ENCODE results near the gene ABCF3. TPM values are rescaled to one million over a fixed set of nuclear protein-coding genes. Genes with fewer than 3 reads are reported as not detected.
A peak's percentile ranks its signal among the peaks of the same experiment; 100 is the strongest.

The ABCF3 gene
- total and polyA plus RNA-seq, 3 experiments from 2014 or later, result 54.5 to 70.9 (median 70.8) TPM

DNA sequence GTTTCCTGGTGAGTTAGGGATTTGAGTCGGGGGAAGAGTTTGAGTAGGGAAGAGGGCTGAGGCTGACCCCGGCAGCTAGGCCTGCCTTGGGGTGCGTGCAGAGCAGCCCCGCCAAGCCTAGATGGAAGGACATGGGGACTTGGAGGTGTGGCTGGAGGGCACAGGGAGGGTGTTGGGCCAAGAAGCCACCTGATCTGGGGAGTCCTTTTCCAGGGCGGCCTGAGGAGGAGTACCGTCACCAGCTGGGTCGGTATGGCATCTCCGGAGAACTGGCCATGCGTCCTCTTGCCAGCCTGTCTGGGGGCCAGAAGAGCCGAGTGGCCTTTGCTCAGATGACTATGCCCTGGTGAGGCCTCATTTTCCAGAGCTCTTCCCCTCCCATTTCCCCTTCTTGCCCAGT, 6.9 kb downstream of the ABCF3 start:
- H3K4me3 ChIP-seq (ENCODE audit: low read length), result no peak overlapping the region
- peaks cover 11 to 22% (median 15%) of the 10 kb centered on the region in 3 donors for H3K4me1 Mint-ChIP-seq
- H3K36me3 Mint-ChIP-seq, result peaks cover 6 to 82% (median 10%) of the 10 kb centered on the region in 3 donors
- no peak for DNase-seq
- H3K36me3 ChIP-seq (ENCODE audit: insufficient read depth, low read length), result peaks cover 60% of the 10 kb centered on the region
- no peaks in the 10 kb centered on the region for H3K9me3 Mint-ChIP-seq
- POLR2A ChIA-PET, result no interaction called here
- H3K27ac Mint-ChIP-seq, result peak overlapping the region in 1 of 8 donors; percentile 54
- no peaks in the 10 kb centered on the region for H3K27me3 ChIP-seq (ENCODE audit: insufficient read depth, low read length, poor library complexity, severe bottlenecking)
- H3K4me1 ChIP-seq (ENCODE audit: insufficient read depth, low read length), result no peaks in the 10 kb centered on the region
- H3K27me3 Mint-ChIP-seq, result no peaks in the 10 kb centered on the region
- no peak overlapping the region for H3K4me3 Mint-ChIP-seq
- H3K27ac ChIP-seq (ENCODE audit: low read depth, low read length), result no peak overlapping the region
- no peaks in the 10 kb centered on the region for H3K9me3 ChIP-seq (ENCODE audit: low read length)
- CTCF ChIA-PET, result no interaction called here

DNA sequence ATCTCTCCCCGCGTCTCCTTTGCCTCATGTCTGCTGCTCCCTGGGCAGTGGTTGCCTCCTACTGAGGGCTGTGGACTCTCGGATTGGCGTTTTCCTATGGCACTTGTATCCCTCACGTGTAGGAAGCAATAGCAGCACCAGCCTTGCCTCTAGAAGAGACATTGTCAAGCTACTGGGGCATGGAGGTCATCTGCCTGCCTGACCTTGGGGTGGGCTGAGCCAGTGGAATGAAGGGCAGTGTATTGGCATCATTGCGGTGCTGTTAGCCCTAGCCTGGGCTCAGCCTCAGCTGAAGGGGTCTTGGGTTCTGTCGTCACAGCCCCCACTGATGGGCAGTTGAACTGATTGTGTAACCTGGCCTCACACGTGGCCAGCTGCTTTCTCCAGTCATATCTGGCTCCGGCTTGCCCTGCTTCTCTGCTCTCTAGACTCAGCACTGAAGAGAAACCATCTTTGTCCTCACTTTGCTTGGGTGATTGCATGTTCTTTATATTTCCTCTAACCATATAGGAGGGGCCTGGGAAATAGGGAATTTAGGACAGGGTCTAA, 8.1 kb downstream of the ABCF3 start:
- H3K27ac ChIP-seq (ENCODE audit: low read depth, low read length), result no peak overlapping the region
- no peaks in the 10 kb centered on the region for H3K9me3 ChIP-seq (ENCODE audit: low read length)
- ChIA-PET POLR2A (no interaction called here), CTCF (interaction anchor here (1.1 kb wide), 1 partner anchor 34 kb away, joined by 5 read pairs; no protein-coding TSS in a partner anchor)
- H3K27ac Mint-ChIP-seq, result no peak overlapping the region
- no peak overlapping the region for H3K4me3 ChIP-seq (ENCODE audit: low read length)
- H3K27me3 ChIP-seq (ENCODE audit: insufficient read depth, low read length, poor library complexity, severe bottlenecking), result no peaks in the 10 kb centered on the region
- no peaks in the 10 kb centered on the region for H3K9me3 Mint-ChIP-seq
- peaks cover 5 to 10% (median 5%) of the 10 kb centered on the region in 3 donors for H3K4me1 Mint-ChIP-seq
- no peak for DNase-seq
- H3K4me3 Mint-ChIP-seq, result no peak overlapping the region
- H3K4me1 ChIP-seq (ENCODE audit: insufficient read depth, low read length), result no peaks in the 10 kb centered on the region
- no peaks in the 10 kb centered on the region for H3K27me3 Mint-ChIP-seq
- H3K36me3 ChIP-seq (ENCODE audit: insufficient read depth, low read length), result peaks cover 51% of the 10 kb centered on the region
- H3K36me3 Mint-ChIP-seq, result peaks cover 6 to 71% (median 8%) of the 10 kb centered on the region in 3 donors

DNA sequence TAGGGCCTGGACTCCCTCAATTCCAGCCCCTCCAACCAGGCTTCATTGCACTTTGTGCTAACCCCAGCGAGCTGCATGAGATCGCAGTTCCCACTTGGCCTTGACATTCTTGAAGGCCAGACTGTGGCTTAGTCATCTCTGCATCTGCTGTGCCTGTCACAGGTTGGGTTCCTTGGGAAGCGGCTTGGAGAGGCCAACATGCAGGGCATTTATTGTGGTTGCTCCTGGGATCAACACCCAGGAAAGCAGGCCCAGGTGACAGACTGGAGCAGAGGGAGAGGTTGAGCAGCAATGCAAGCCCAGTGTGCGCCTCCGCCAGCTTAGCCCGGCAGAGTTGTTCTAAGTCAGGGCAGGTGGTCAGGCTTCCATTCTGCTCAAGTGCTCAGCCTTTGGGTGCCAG, 10.5 kb downstream of the ABCF3 start:
- Histone ChIP-seq H3K9me3 (ENCODE audit: low read length) (no peaks in the 10 kb centered on the region), H3K27ac (ENCODE audit: low read depth, low read length) (no peak overlapping the region), H3K36me3 (ENCODE audit: insufficient read depth, low read length) (peaks cover 26% of the 10 kb centered on the region), H3K4me3 (ENCODE audit: low read length) (no peak overlapping the region), H3K27me3 (ENCODE audit: insufficient read depth, low read length, poor library complexity, severe bottlenecking) (no peaks in the 10 kb centered on the region), H3K4me1 (ENCODE audit: insufficient read depth, low read length) (no peaks in the 10 kb centered on the region)
- CTCF ChIA-PET, result interaction anchor here (0.8 kb wide), 1 partner anchor 31 kb away, joined by 4 read pairs; no protein-coding TSS in a partner anchor
- POLR2A ChIA-PET, result no interaction called here
- Mint-ChIP-seq H3K27ac (no peak overlapping the region), H3K4me1 (no peaks in the 10 kb centered on the region), H3K9me3 (no peaks in the 10 kb centered on the region), H3K36me3 (peaks cover 6 to 46% (median 8%) of the 10 kb centered on the region in 3 donors), H3K27me3 (no peaks in the 10 kb centered on the region), H3K4me3 (no peak overlapping the region)
- no peak for DNase-seq

DNA sequence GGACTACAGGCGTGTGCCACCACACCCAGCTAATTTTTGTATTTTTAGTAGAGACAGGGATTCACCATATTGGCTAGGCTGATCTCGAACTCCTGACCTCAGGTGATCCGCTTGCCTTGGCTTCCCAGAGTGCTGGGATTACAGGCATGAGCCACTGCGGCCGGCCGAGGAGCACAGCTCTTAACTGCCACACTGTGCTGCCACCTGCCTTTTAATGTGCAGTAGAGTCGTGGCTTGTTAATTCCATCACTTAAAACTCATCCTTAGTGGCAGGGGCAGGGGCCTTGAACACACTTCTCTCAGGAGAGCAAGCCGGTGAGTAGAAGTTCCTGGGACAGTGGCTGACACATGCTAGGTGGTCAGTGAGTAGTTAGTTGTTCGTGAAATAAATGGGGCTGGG, 12.5 kb downstream of the ABCF3 start:
- H3K27me3 Mint-ChIP-seq, result peaks cover 2 to 5% of the 10 kb centered on the region in 2 donors
- no peaks in the 10 kb centered on the region for H3K9me3 ChIP-seq (ENCODE audit: low read length)
- no peaks in the 10 kb centered on the region for H3K9me3 Mint-ChIP-seq
- no peak overlapping the region for H3K27ac Mint-ChIP-seq
- ChIA-PET POLR2A (no interaction called here), CTCF (interaction anchor here (1.2 kb wide), 1 partner anchor 29 kb away, joined by 7 read pairs; no protein-coding TSS in a partner anchor)
- H3K36me3 ChIP-seq (ENCODE audit: insufficient read depth, low read length), result peaks cover 7% of the 10 kb centered on the region
- no peaks in the 10 kb centered on the region for H3K4me1 ChIP-seq (ENCODE audit: insufficient read depth, low read length)
- H3K4me1 Mint-ChIP-seq, result no peaks in the 10 kb centered on the region
- peaks cover 6 to 26% (median 8%) of the 10 kb centered on the region in 3 donors for H3K36me3 Mint-ChIP-seq
- no peak overlapping the region for H3K4me3 Mint-ChIP-seq
- H3K4me3 ChIP-seq (ENCODE audit: low read length), result no peak overlapping the region
- no peak overlapping the region for H3K27ac ChIP-seq (ENCODE audit: low read depth, low read length)
- no peak for DNase-seq
- no peaks in the 10 kb centered on the region for H3K27me3 ChIP-seq (ENCODE audit: insufficient read depth, low read length, poor library complexity, severe bottlenecking)

DNA sequence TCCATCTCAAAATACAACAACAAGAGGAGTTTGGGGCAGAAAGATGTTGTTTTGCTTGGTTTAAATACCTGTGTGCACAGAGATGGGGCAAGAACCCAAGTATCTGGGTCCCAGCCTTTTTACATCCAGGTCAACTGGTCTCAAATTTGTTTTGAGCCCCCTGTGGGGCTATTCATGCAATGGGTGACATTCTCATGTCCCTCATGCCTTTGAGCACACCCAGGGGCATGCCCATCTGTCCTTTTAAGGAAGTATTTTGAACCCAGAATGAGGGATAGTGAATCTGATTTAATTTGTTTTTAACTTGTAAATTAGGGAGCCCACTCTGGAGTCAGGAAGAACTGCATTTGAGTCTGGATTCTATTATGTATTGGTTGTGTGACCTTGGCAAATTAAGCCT, 14.8 kb downstream of the ABCF3 start:
- DNase-seq, result no peak
- Mint-ChIP-seq H3K27ac (peak overlapping the region in 1 of 8 donors; percentile 12), H3K9me3 (no peaks in the 10 kb centered on the region), H3K4me3 (no peak overlapping the region), H3K4me1 (no peaks in the 10 kb centered on the region), H3K27me3 (peaks cover 10 to 14% of the 10 kb centered on the region in 2 donors), H3K36me3 (peaks cover 0 to 3% (median 1%) of the 10 kb centered on the region in 3 donors)
- ChIA-PET CTCF (no interaction called here), POLR2A (no interaction called here)
- H3K9me3 ChIP-seq (ENCODE audit: low read length), result no peaks in the 10 kb centered on the region
- no peaks in the 10 kb centered on the region for H3K36me3 ChIP-seq (ENCODE audit: insufficient read depth, low read length)
- H3K27me3 ChIP-seq (ENCODE audit: insufficient read depth, low read length, poor library complexity, severe bottlenecking), result no peaks in the 10 kb centered on the region
- H3K4me1 ChIP-seq (ENCODE audit: insufficient read depth, low read length), result no peaks in the 10 kb centered on the region
- H3K4me3 ChIP-seq (ENCODE audit: low read length), result no peak overlapping the region
- no peak overlapping the region for H3K27ac ChIP-seq (ENCODE audit: low read depth, low read length)

DNA sequence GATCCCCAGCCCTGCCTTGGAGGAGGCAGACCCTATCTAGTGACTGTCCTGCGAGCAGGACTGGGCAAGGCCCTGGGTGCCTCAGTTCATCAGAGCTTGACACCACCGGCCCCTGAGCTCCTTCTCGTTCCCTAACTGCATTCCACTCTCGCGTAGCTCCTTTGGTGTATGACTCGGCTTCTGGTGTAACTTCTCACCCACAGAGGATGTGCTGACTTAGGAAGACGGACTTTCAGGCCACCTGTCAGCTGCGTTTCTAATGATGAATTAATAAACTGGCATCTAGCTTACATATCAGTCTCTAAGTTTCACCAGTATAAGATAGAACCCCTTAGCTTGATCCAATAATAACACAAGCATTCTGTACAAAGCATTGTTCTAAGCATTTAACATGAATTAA, 17.5 kb downstream of the ABCF3 start:
- Histone ChIP-seq H3K27ac (ENCODE audit: low read depth, low read length) (no peak overlapping the region), H3K4me3 (ENCODE audit: low read length) (no peak overlapping the region), H3K4me1 (ENCODE audit: insufficient read depth, low read length) (no peaks in the 10 kb centered on the region), H3K27me3 (ENCODE audit: insufficient read depth, low read length, poor library complexity, severe bottlenecking) (no peaks in the 10 kb centered on the region), H3K36me3 (ENCODE audit: insufficient read depth, low read length) (no peaks in the 10 kb centered on the region), H3K9me3 (ENCODE audit: low read length) (no peaks in the 10 kb centered on the region)
- H3K27me3 Mint-ChIP-seq, result peaks cover 24% of the 10 kb centered on the region in 2 donors
- no peaks in the 10 kb centered on the region for H3K4me1 Mint-ChIP-seq
- no peaks in the 10 kb centered on the region for H3K36me3 Mint-ChIP-seq
- ChIA-PET POLR2A (no interaction called here), CTCF (no interaction called here)
- no peak overlapping the region for H3K4me3 Mint-ChIP-seq
- no peak overlapping the region for H3K27ac Mint-ChIP-seq
- no peaks in the 10 kb centered on the region for H3K9me3 Mint-ChIP-seq
- DNase-seq, result no peak

DNA sequence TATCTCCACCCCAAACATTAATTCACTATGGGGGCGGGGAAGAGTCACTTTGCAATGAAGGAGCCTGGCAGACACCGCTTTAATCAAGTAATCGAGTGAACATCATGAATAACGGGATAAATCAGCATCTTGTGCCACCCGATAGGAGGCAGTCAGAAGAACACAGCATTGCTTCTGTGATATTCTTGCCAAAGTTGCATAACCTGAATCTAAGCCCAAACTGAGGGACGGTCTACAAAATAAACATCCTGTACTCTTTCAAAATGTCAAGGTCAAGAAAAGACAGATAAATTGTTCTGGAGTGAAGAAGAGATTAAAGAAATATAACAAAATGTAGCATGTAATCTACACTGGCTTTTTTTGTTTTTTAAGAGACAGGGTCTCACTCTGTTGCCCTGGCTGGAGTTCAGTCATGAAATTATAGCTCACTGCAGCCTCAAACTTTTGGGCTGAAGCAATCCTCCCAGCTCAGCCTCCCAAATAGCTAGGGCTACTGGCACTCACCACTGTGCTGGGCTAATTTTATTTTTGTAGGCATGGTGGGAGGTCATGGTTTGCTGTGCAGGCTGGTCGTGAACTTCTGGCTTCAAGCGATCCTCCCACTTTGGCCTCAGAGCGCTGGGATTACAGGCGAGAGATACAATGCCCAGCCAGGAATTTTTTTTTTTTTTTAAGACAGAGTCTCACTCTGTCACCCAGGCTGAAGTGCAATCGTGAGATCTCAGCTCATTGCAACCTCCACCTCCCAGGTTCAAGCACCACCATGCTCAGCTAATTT, 23.3 kb downstream of the ABCF3 start:
- Mint-ChIP-seq H3K4me3 (no peak overlapping the region), H3K9me3 (no peaks in the 10 kb centered on the region), H3K36me3 (no peaks in the 10 kb centered on the region), H3K27ac (no peak overlapping the region), H3K4me1 (no peaks in the 10 kb centered on the region), H3K27me3 (peaks cover 15 to 20% of the 10 kb centered on the region in 2 donors)
- Histone ChIP-seq H3K9me3 (ENCODE audit: low read length) (no peaks in the 10 kb centered on the region), H3K36me3 (ENCODE audit: insufficient read depth, low read length) (no peaks in the 10 kb centered on the region), H3K27me3 (ENCODE audit: insufficient read depth, low read length, poor library complexity, severe bottlenecking) (no peaks in the 10 kb centered on the region), H3K27ac (ENCODE audit: low read depth, low read length) (no peak overlapping the region), H3K4me1 (ENCODE audit: insufficient read depth, low read length) (no peaks in the 10 kb centered on the region), H3K4me3 (ENCODE audit: low read length) (no peak overlapping the region)
- no peak for DNase-seq
- ChIA-PET CTCF (interaction anchor here (4.4 kb wide), 1 partner anchor 18 kb away, joined by 15 read pairs; no protein-coding TSS in a partner anchor), POLR2A (no interaction called here)

DNA sequence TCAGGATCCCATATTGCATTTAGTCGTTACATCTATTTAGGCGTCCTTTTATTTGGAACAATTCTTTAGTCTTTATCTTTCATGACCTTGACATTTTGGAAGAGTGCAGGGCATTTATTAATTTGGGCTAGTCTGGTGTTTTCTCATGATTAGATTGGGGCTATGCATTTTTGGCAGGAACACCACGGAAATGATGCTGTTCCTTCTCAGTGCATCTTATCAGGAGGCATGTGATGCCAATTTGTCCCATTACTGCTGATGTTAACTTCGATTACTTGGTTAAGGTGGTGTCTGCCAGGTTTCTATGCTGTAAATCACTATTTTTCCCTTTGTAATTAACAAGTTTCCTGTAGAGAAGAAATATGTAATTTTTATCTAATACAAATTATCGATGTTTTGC, 25.3 kb downstream of the ABCF3 start:
- ChIA-PET CTCF (interaction anchor here (4.4 kb wide), 1 partner anchor 16 kb away, joined by 15 read pairs; no protein-coding TSS in a partner anchor), POLR2A (no interaction called here)
- H3K27me3 ChIP-seq (ENCODE audit: insufficient read depth, low read length, poor library complexity, severe bottlenecking), result no peaks in the 10 kb centered on the region

More for the DNA sequence above, 25.3 kb downstream of the ABCF3 start:
- no peaks in the 10 kb centered on the region for H3K36me3 ChIP-seq (ENCODE audit: insufficient read depth, low read length)
- H3K4me3 ChIP-seq (ENCODE audit: low read length), result no peak overlapping the region
- H3K4me1 ChIP-seq (ENCODE audit: insufficient read depth, low read length), result no peaks in the 10 kb centered on the region
- H3K9me3 Mint-ChIP-seq, result no peaks in the 10 kb centered on the region
- no peak overlapping the region for H3K27ac Mint-ChIP-seq
- H3K9me3 ChIP-seq (ENCODE audit: low read length), result no peaks in the 10 kb centered on the region
- H3K4me3 Mint-ChIP-seq, result no peak overlapping the region
- no peak for DNase-seq
- no peak overlapping the region for H3K27ac ChIP-seq (ENCODE audit: low read depth, low read length)
- H3K4me1 Mint-ChIP-seq, result no peaks in the 10 kb centered on the region
- H3K36me3 Mint-ChIP-seq, result no peaks in the 10 kb centered on the region
- peaks cover 7 to 19% of the 10 kb centered on the region in 2 donors for H3K27me3 Mint-ChIP-seq
